Right atrium auricular region (tissue), 2 donors: Measurements from ENCODE around the gene NALCN. TPM values are rescaled to one million over a fixed set of nuclear protein-coding genes. Genes with fewer than 3 reads are reported as not detected.

Source experiments
- DNase-seq: peaks from one replicate; pipeline ENCODE4 v3.0.0-alpha.2; 2019; ENCODE audit warnings: low spot score
- H3K27ac ChIP-seq, 2 donors: fragments of 200-600 bp; sonication (generic); 1 replicate in 1 of 2; 2 replicates in 1 of 2; pipeline ENCODE4 v1.5.1; 2016 to 2019
- H3K27me3 ChIP-seq, 2 donors: fragments of 200-600 bp; sonication (generic); one replicate each; pipeline versions ENCODE4 v1.5.1 to v1.6.0; 2017 to 2019
- H3K36me3 ChIP-seq: fragments of 200-600 bp; sonication (generic); one replicate; pipeline ENCODE4 v1.5.1; 2016
- H3K4me1 ChIP-seq, 2 donors: fragments of 200-600 bp; sonication (generic); one replicate each; pipeline versions ENCODE4 v1.5.1 to v1.6.0; 2017 to 2019
- H3K4me3 ChIP-seq, 2 donors: fragments of 200-600 bp; sonication (generic); 1 replicate in 1 of 2; 2 replicates in 1 of 2; pipeline ENCODE4 v1.5.1; 2017 to 2019; ENCODE audit warnings: mild to moderate bottlenecking in 1 of 2, moderate library complexity in 1 of 2
- H3K9me3 ChIP-seq, 2 donors: fragments of 200-600 bp; sonication (generic); one replicate each; pipeline ENCODE4 v1.5.1; 2019
- CTCF ChIP-seq, 2 donors: fragments of 200-600 bp; sonication (generic); IDR thresholded peaks; one replicate each; pipeline ENCODE4 v1.5.1; 2019; ENCODE audit warnings: antibody characterized with exemption in 2 of 2
- total RNA-seq, 2 donors: library from RNA; depleted of rRNA; stranded (reverse); fragments of >200 nt; gene quantifications; one replicate each; pipeline ENCODE4 v1.1.0, GENCODE V29; 2016

NALCN gene
- total RNA-seq, 2 donors from 2014 or later = 6.2 to 21.1 TPM

- TF ChIP-seq CTCF (IDR thresholded peaks at IDR 0.05) = no peak
- Histone ChIP-seq H3K4me3 (no peak overlapping the region), H3K36me3 (no peaks in the 10 kb centered on the region), H3K27me3 (no peaks in the 10 kb centered on the region), H3K27ac (no peak overlapping the region), H3K9me3 (no peaks in the 10 kb centered on the region), H3K4me1 (no peaks in the 10 kb centered on the region)
- DNase-seq = no peak
These were observed 300.0 kb downstream of the NALCN start for GRCh38 chr13:101116341-101116740.

- H3K36me3 ChIP-seq = no peaks in the 10 kb centered on the region
- no peak for DNase-seq
- TF ChIP-seq CTCF (IDR thresholded peaks at IDR 0.05) = no peak
- H3K4me1 ChIP-seq = no peaks in the 10 kb centered on the region
- no peaks in the 10 kb centered on the region for H3K9me3 ChIP-seq
- no peak overlapping the region for H3K27ac ChIP-seq
- no peak overlapping the region for H3K4me3 ChIP-seq
- H3K27me3 ChIP-seq = no peaks in the 10 kb centered on the region
These were observed 300.5 kb downstream of the NALCN start for GRCh38 chr13:101115762-101116171.

GRCh38 chr13:101111894-101112293 lies 304.4 kb downstream of the NALCN start:
- no peaks in the 10 kb centered on the region for H3K9me3 ChIP-seq
- H3K4me1 ChIP-seq = no peaks in the 10 kb centered on the region
- no peak for TF ChIP-seq CTCF (IDR thresholded peaks at IDR 0.05)
- no peak for DNase-seq
- no peak overlapping the region for H3K27ac ChIP-seq
- H3K27me3 ChIP-seq = no peaks in the 10 kb centered on the region
- no peaks in the 10 kb centered on the region for H3K36me3 ChIP-seq
- H3K4me3 ChIP-seq = no peak overlapping the region

- no peak for TF ChIP-seq CTCF (IDR thresholded peaks at IDR 0.05)
- no peaks in the 10 kb centered on the region for H3K4me1 ChIP-seq
- H3K9me3 ChIP-seq = no peaks in the 10 kb centered on the region
- H3K36me3 ChIP-seq = no peaks in the 10 kb centered on the region
- no peaks in the 10 kb centered on the region for H3K27me3 ChIP-seq
- no peak overlapping the region for H3K4me3 ChIP-seq
- DNase-seq = no peak
- no peak overlapping the region for H3K27ac ChIP-seq
These were observed 307.3 kb downstream of the NALCN start for GRCh38 chr13:101109005-101109404.

- Histone ChIP-seq H3K27me3 (no peaks in the 10 kb centered on the region), H3K27ac (no peak overlapping the region), H3K36me3 (no peaks in the 10 kb centered on the region), H3K4me1 (peaks cover 0 to 4% of the 10 kb centered on the region in 2 donors), H3K9me3 (no peaks in the 10 kb centered on the region), H3K4me3 (no peak overlapping the region)
- no peak for TF ChIP-seq CTCF (IDR thresholded peaks at IDR 0.05)
- DNase-seq = no peak
These were observed 317.4 kb downstream of the NALCN start for GRCh38 chr13:101098873-101099272.

- no peak for TF ChIP-seq CTCF (IDR thresholded peaks at IDR 0.05)
- H3K27me3 ChIP-seq = no peaks in the 10 kb centered on the region
- no peak for DNase-seq
- H3K4me3 ChIP-seq = no peak overlapping the region
- H3K36me3 ChIP-seq = no peaks in the 10 kb centered on the region
- no peak overlapping the region for H3K27ac ChIP-seq
- no peaks in the 10 kb centered on the region for H3K9me3 ChIP-seq
- H3K4me1 ChIP-seq = no peaks in the 10 kb centered on the region
These were observed 323.3 kb downstream of the NALCN start for GRCh38 chr13:101092985-101093384.
